Measurements from ENCODE around the gene PPIA. TPM values are rescaled to one million over a fixed set of nuclear protein-coding genes. Genes with fewer than 3 reads are reported as not detected.
"Not testable (repeated sequence)": the region's sequence is repeated elsewhere in the genome, so short reads cannot be mapped to it uniquely, and the experiment has no call there.

PPIA gene
- total RNA-seq, 1 donor from 2014 or later: 1,671 TPM

GRCh38 chr7:44784364-44784763, 12.1 kb upstream of the PPIA start:
- intact Hi-C loops (cut with micrococcal nuclease): no loop called here

- intact Hi-C loops (cut with micrococcal nuclease): not testable (repeated sequence)
These were observed 11.3 kb upstream of the PPIA start for GRCh38 chr7:44785218-44785617.

- intact Hi-C loops (cut with micrococcal nuclease): no loop called here
These were observed 9.4 kb upstream of the PPIA start for GRCh38 chr7:44787041-44787440.

GRCh38 chr7:44787762-44788161, 8.7 kb upstream of the PPIA start:
- intact Hi-C loops (cut with micrococcal nuclease): no loop called here

GRCh38 chr7:44789990-44790389, 6.5 kb upstream of the PPIA start:
- intact Hi-C loops (cut with micrococcal nuclease): no loop called here

GRCh38 chr7:44791278-44792219, 4.9 kb upstream of the PPIA start:
- intact Hi-C loops (cut with micrococcal nuclease): no loop called here

- intact Hi-C loops (cut with micrococcal nuclease): no loop called here
These were observed 2.6 kb upstream of the PPIA start for GRCh38 chr7:44793919-44794318.

- intact Hi-C loops (cut with micrococcal nuclease): no loop called here
These were observed 2.1 kb upstream of the PPIA start for GRCh38 chr7:44794331-44794730.

- intact Hi-C loops (cut with micrococcal nuclease): loop anchor here (1.0 to 5.0 kb wide), 14 partner anchors 26 to 777 kb away; partner anchors contain the start of genes CCM2, MYO1G, NUDCD3 and OGDH
These were observed 412 bp upstream of the PPIA start for GRCh38 chr7:44796034-44796503.

- intact Hi-C loops (cut with micrococcal nuclease): loop anchor here (1.0 to 5.0 kb wide), 10 partner anchors 50 to 779 kb away; partner anchors contain the start of genes MYO1G and PURB
These were observed 1.1 kb downstream of the PPIA start for GRCh38 chr7:44797329-44798258.

GRCh38 chr7:44798649-44799305, 2.3 kb downstream of the PPIA start:
- intact Hi-C loops (cut with micrococcal nuclease): loop anchor here (5.0 kb wide), 1 partner anchor 91 kb away; no protein-coding TSS in a partner anchor

- intact Hi-C loops (cut with micrococcal nuclease): loop anchor here (5.0 kb wide), 1 partner anchor 93 kb away; no protein-coding TSS in a partner anchor
These were observed 3.5 kb downstream of the PPIA start for GRCh38 chr7:44799939-44800338.

GRCh38 chr7:44801890-44802289, 5.4 kb downstream of the PPIA start:
- intact Hi-C loops (cut with micrococcal nuclease): no loop called here

GRCh38 chr7:44802418-44803025, 6.0 kb downstream of the PPIA start:
- intact Hi-C loops (cut with micrococcal nuclease): no loop called here

- intact Hi-C loops (cut with micrococcal nuclease): not testable (repeated sequence)
These were observed 7.5 kb downstream of the PPIA start for GRCh38 chr7:44803828-44804519.

GRCh38 chr7:44805950-44806349, 9.5 kb downstream of the PPIA start:
- intact Hi-C loops (cut with micrococcal nuclease): no loop called here

- intact Hi-C loops (cut with micrococcal nuclease): no loop called here
These were observed 12.5 kb downstream of the PPIA start for GRCh38 chr7:44808914-44809393.

GRCh38 chr7:44811093-44811492, 14.6 kb downstream of the PPIA start:
- intact Hi-C loops (cut with micrococcal nuclease): no loop called here

GRCh38 chr7:44811571-44811970, 15.1 kb downstream of the PPIA start:
- intact Hi-C loops (cut with micrococcal nuclease): no loop called here

- intact Hi-C loops (cut with micrococcal nuclease): no loop called here
These were observed 18.4 kb downstream of the PPIA start for GRCh38 chr7:44814919-44815318.
